GM19025 (cell line): Measurements from ENCODE around the gene ENTPD1.

Source experiments
- ATAC-seq: cut with Tn5 transposase; IDR thresholded peaks from one replicate; pipeline ENCODE4 v1.9.1; 2021; ENCODE audit warnings: mild to moderate bottlenecking, low read depth, moderate library complexity; ENCODE audit not compliant: unreplicated experiment

ENTPD1 gene

DNA sequence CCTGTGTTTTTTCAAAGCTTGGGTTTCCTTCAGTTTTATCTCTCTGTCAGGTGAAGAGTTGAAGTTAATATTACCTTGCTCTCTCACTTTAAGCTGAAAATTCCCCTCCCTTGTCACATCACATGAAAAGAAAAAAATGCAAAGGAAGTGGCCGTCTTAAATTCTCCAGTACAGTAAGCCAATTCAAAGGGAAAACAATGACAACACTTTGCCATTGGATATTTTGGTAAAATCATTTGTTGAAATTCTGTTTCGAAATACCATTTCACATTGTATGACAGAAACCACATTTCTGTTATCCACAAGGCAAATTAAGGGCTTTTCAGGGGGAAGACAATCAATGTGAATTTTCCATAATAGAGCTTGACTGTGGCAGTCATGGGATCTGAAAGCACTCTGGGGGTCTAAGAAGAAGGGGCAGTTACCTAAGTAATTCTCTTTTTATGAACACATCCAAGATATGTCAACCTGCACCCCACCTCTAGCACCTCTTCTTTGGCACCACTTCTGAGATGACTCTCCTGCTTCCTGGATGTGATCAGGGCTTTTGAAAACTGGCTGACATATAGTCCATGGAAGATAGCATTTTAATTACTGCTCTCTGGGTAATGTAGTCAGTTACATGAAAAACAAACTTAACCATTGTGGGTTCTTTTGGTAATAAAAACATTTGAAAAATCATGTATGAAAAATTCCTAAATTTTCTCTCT is 63.8 kb downstream of the ENTPD1 start:
- ATAC-seq = no peak

DNA sequence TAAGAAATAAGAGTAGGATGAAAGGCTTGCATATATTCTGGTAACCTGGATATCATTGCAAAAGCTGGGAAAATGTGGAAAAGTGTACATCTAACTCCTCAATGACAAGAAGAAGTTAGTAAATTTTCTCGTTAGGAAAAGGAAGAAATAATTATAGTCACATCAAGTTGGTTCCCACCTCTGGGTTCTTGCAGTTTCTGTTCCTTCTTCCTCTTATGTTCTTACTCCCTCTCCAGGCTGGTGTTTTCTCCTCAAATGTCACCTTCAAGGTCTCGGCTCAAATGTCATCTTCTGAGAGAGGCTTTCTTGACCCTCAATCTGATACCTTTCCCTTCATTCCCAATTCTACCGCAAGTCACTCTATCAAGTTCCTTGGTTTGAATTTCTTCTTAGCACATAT is 64.4 kb downstream of the ENTPD1 start:
- ATAC-seq = no peak

DNA sequence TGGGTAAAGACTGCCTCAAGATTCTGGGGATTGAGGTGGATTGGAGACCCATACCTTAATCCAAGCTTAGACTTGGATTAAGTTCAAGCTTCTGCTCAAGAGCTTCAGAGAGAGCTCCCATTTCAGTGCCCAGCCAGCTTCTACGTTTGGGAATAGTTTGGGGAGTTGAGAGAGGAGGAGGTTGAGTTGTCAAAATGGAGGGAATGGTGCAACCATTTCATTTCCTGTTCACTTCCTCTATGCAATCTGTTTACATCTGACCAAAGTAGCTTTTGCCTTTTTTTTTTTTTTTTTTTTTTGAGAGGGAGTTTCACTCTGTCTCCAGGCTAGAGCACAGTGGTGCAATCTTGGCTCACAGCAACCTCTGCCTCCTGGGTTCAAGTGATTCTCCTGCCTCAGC is 65.8 kb downstream of the ENTPD1 start:
- ATAC-seq = no peak

DNA sequence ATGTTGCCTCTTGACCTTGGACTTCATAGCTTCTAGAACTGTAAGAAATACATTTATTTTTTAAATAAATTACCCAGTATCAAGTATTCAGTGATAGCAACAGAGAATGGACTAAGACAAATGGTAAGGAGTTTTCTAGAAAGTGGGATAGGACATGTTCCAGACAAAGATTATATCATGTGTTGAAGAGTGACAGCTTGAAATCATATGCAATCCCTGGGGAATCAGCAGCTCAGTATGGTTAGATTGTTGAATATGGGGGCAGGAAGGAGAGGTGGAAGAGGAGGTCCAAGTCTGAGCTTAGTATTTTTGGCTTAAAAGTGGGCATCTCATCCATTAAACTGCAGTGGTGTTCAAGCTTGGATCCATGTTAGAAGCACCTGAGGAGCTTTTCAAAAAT is 74.1 kb downstream of the ENTPD1 start:
- no peak for ATAC-seq

DNA sequence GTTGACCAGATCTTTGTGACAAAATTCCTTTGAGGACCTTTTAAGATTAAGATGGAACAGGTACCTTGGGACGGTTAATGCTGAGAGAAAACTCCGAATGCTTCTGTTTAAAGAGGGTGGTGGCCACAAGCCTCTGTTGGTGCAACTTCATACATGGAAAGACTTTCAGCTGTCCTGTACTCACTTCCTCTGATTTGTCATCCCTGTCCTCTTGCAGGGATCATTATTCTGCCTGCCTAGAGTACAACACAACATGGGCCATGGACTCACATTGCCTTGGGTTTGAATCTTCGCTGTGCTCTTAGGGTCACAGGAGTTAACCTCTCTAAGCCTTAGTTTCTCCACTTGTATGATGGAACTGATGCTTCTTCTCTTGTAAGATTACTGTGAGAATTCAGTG is 75.1 kb downstream of the ENTPD1 start:
- ATAC-seq = no peak

DNA sequence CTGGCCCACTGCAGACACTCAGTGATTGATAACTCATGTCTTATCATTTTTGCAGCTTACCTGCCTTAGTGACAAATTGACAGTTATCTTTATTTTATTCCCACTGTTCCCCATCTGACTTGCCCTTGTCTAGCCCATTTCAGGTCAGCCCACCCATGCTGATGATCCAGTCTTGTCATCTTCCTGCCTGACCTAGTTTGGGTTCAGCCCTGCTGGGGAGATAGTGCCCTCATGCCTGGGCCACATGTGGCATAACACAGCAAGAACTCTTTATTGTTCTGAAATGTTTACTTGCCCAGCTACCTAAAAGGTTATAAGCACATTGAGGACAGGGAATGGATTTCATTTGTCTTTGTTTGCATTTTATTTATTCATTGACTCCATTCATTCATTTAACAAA is 75.6 kb downstream of the ENTPD1 start:
- no peak for ATAC-seq

DNA sequence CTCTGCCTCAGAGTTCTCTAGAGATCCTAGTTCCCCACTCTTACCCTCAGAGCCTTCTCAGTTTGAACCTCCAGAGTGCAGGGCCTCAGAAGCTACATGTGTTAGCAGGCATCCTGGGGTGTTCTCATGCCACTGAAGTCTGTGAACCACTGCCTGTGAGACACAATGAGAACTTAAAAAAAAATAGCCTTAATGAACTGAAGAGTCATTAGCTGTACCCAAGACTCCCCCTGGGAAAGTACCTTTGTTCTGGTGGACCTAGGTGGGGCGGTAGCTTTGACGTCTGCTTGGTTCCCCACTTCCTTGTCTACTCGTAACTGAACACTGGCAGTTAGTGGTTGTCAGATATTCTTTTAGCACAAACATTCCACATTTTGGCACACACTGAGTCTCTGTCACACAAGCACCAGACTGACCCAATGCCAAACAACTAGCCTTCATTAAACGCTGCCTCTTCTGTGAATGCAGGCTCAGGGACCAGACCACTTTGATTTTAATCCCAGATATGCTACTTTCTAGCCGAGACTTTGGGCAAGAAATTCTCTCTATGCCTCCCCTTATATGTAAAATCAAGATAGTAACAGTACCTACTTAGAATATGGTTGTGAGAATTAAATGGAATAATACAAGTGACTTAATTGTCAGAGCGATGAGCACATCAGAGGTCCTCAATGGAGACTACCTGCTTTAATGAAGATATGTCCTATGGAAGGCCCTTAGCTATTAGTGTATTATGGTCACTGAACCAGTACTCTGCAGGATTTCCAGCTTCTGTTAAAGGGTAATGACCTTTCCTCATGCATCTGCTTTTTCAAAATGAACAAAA is 76.5 kb downstream of the ENTPD1 start:
- peak; percentile 86 for ATAC-seq

DNA sequence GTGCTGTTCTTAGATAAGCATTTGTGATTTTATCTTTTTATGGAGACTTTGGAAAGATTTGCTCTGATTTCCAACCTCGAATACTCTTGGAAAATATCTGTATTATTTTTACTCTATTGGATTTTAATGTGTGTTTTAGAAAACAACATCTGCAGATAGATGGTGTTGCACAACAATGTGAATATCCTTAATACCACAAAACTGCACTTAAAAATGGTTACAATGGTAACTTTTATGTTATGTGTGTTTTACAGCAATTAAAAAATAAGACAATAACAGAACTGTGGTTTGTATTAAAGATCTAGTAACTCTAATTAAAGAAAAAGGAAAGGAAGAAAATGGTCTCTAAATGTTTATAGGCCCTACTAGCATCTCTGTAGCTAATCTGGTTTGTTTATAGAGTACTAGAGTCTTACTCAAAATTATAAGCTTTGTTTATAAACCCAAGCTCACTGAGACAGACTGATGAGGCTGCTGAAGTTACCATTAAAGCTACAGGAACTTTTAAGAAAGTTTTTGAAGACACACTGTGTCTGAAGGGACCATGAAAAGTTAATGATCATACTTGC is 77.2 kb downstream of the ENTPD1 start:
- no peak for ATAC-seq

DNA sequence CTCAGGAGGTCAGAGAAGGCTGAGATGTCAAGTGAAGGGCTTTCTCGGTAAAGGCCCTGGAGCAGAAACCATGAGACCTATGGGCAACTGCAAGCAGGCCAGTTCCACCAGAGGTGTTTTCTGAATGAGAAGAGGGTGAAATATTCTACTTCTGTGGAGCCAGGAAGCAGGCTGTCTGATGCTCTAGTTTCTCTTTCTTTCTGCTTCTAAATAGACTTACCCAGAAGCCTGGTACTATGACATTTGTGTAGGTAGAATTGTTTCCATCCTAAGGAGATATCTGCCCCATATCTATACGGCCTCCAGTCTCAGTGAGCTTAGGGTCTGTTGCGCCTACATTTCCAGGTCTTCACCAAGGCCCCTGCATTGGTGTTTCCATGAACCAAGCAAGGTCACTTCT is 78.4 kb downstream of the ENTPD1 start:
- ATAC-seq = no peak

DNA sequence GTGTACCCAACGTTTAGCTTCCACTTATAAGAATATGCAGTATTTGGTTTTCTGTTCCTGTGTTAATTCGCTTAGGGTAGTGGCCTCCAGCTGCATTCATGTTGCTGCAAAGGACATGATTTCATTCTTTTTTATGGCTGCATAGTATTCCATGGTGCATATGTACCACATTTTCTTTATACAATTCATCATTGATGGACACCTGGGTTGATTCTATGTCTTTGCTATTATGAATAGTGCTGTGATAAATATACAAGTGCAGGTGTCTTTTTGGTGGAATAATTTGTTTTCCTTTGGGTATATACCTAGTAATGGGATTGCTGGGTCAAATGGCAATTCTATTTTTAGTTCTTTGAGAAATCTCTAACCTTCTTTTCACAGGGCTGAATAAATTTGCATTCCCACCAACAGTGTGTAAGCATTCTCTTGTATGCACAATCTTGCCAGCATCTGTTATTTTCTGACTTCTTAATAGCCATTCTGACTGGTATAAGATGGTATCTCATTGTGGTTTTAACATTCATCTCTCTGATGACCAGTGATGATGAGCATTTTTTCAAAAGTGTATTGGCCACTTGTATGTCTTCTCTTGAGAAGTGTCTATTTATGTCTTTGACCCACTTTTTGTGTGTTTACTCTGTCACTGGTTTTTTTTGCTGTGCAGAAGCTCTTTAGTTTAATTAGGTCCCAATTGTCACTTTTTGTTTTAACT is 79.3 kb downstream of the ENTPD1 start:
- no peak for ATAC-seq

DNA sequence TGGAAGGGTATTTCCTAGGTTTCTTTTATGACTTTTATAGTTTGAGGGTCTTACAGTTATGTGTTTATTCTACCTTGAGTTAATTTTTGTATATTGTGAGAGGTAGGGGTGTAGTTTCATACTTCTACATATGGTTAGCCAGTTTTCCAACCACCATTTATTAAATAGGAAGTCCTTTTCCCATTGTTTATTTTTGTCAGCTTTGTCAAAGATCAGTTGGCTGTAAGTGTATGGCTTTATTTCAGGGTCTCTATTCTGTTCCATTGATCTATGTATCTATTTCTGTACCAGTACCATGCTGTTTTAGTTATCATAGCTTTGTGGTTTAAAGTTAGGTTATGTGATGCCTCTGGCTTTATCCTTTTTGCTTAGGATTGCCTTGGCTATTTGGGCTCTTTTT is 79.9 kb downstream of the ENTPD1 start:
- no peak for ATAC-seq

DNA sequence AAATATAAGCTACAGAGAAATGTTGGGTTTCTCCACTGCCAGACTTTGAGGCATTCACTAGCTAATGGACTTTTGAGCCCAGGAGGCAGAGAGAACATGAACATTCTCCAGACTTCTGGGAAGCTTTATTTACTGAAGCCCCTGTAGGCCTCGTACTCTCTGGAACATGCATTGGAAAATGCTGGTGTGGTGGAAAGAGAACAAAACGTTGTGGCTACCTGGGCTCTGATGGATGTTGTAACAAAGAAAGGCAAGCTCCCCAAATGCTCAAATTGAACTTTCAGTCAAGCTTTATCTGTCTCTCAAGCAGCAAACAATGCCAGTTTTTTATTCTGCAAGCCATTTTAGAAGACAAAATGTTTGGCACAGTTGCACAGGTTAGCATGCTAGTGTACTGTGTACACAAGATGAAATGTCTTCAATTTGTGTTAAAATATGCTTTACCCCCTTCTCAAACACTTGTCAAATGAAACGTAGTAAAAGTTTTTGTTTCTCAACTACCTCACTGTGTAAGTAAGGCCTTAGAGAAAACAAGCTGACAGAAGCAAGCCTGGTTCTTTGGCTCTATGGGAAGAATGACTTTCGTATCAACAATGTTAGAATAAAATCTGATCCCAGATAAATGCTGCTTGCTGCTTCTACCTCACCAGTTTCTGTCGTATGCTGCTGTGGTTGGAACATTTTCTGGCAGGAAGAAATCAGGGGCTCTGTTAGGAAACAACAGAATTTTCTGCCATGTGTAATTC is 80.8 kb downstream of the ENTPD1 start:
- ATAC-seq = no peak

DNA sequence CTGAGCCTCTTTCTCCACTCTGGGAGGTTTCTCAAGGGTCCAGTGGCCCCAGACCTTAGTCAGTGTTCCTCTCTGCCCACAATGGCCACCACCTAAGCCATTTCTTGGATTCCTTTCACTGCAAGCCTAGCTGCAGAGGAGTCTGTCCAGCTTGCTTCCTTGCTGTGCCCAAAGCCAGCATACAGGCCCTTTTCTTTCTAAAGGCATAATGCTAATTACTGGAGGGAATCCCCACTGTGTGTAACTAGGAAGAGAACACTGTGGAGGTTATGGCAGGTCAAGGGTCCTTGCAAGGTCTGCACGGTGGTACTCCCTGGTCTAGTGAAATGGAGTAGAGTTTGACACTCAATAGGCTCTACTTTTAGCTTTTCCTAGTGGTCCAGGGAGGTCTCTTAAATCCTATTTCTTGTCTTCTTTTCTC is 81.4 kb downstream of the ENTPD1 start:
- ATAC-seq = no peak

DNA sequence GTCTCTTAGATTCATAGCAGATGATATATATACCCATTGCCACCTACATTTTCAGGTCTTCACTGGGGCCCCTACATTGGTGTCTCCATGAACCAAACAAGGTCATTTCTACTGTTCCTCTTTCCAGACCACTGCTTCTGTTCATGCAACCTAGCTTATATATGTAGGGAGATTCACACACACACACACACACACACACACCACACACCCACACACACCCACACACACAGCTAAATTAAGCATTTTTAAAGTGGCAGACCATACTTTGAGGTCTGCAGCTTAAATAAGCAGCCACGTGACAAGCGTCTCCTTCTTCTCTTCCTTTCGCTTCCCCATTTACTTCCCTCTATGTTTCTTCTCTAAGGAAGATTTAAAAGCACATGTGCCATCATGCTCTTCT is 81.8 kb downstream of the ENTPD1 start:
- ATAC-seq = no peak

DNA sequence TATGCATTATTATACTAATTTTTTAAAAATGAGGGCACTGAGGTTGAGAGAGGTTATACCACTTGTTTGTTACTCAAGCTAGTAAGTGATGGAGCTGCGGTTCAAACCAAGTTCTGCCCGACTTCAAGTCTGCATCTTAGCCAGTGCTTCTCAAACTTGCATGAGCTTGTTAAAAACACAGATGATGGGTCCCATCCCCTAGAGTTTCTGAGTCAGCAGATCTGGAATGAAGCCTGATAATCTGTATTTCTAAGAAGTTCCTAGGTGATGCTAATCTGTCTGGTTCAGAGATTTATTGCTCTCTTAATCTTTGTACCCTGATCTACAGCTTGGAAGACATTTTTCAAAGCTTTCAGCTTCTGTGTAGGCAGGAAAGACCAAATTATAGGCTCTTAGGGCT is 84.2 kb downstream of the ENTPD1 start:
- no peak for ATAC-seq

DNA sequence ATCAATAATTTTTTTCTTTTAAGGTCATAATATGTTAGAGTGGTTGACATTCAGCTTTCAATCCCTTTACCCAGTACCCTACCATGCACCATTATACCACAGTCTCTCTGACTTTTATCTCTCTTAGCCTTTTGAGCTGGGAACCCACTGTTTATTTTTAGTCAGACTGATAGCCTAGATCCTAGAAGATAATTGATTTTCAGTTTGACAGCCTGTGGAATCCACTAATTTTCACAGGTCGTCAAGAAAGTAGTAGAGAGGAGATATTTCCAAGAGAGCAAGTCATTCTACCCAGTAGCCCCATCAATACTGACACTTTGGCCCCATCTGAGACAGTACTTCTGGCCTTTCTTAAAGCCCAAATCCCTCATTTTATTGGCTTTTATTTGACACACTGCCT is 84.7 kb downstream of the ENTPD1 start:
- ATAC-seq = no peak

DNA sequence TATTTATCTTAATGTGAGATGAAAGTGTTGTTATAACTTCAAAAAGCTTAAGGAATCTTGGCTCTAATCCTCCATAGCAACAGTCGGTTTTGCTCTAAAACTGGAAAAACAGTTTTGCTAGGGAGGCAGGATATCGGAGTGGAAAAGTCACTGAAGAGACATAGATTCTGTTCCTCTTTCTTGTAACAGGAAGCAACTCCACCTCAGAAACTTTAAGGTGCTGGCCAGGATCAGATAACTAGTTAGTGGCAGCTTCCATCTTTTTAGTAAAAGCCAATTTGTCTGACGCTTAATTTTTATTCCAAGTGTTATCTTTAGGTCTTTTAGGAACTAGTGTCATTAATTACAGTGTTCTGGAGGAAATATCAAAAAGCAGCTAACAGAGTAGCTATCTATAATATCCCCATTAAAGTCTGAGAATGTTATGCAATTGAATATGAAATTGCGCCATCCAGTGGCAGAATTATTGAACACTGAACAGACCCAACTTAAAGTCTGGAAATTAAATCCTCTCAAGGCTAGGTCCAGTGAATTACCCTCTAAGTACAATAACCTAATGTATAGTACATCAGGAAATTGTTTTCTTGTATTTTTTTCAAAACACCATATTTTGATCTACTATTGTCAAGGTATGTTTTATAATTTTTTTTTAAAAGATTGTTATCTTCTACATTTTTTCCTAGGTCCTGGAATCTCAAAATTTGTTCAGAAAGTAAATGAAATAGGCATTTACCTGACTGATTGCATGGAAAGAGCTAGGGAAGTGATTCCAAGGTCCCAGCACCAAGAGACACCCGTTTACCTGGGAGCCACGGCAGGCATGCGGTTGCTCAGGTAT is 85.9 kb downstream of the ENTPD1 start:
- no peak for ATAC-seq

DNA sequence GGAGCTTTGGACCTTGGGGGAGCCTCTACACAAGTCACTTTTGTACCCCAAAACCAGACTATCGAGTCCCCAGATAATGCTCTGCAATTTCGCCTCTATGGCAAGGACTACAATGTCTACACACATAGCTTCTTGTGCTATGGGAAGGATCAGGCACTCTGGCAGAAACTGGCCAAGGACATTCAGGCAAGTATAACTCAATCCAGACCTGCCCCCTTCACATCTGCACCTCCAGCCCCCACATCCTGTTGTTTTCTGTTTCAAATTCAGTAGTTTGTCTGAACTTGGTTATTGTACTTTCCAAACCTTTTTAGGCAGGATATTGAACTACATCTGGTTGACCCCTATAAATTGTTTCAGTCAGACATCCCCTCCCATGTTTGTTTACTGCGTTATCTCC is 89.4 kb downstream of the ENTPD1 start:
- no peak for ATAC-seq

DNA sequence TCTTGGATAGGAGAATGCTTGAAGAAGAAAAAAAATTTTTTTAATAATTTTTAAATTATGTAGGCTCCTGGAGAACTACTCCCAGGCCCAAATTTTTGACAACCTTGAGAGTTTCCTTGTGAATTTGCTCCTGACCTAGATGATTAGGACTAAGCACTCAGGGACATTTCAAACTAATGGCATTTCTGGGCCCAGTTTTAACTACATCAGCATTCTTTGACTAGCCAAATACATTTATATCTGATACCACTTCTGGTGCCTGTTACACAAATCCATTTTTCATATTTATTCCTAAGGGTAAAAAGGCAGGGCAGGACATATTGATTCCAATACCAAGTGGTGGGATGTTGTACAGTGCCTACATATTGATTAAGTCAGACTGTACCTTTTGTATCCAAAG is 91.0 kb downstream of the ENTPD1 start:
- no peak for ATAC-seq

DNA sequence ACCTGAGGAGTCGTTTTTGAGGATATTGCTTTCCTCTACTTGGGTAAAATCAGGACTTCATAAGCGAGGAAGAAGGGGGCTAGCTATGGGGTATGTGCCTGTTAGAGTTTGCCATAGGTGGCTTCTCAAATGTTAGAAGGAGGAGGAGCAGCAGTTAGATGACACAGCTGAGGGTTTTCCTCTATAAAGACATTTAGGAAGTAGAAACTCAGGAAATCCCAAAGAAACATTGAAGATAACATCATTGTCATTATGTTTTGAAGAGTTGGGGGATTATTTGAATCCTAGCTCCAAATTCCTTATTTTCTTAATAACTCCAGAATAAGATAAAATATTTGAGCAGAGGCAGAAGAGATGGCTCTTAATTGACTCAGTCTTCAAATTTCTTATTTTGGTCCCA is 92.9 kb downstream of the ENTPD1 start:
- ATAC-seq = no peak
